Kidney tubule cell (primary cell): ENCODE data around the gene FOXRED1.
"Not testable (repeated sequence)": the region's sequence is repeated elsewhere in the genome, so short reads cannot be mapped to it uniquely, and the experiment has no call there.

Experiments used
- DNase-seq: peaks from one replicate; pipeline ENCODE4 v3.0.0-alpha.2; 2018; ENCODE audit warnings: low spot score

FOXRED1 gene

DNA sequence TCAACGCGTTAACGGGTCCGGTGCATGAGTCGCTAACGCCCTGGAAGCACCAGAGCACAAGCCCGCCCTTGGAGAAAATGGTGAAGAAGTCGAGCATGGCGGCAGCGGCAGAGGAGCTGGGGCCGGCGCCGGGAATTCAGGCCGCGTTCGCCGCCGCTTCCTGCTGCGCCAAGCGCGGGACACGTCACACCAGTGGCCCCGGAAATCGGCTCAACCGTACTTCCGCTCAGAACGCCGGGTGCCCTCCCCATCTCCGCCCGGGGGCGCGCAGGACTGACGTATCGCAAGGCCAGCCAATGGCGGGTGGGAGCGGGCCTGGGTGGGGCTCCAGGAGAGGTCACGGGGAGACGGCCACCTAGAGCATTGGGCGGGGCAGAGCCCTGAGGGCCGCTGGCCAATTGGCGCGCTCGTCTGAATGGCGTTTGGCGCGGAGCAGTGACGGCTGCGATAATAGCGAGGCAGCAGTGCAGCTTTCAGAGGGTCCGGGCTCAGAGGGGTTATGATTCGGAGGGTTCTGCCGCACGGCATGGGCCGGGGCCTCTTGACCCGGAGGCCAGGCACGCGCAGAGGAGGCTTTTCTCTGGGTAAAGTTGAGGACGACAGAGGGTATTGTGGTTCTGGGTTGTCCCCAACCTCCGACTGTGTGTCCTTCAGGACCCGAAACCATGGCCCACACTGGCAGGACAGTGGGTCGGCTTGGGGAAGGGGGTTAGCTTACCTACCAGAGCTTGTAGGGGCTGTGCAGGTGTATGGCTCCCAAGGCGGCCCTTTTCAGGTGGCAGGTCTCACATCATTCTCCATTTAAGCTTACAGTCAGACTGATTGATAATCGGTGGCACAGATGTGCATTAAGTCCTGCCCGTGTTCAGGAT is at the start of gene FOXRED1, which contains the start of gene SRPRA:
Gene FOXRED1, plus strand, starts transcription at position 447 of the 872 bp plus-strand sequence. Its CDS starts 53 bp downstream, at position 500.
Gene SRPRA, minus strand, starts transcription at position 188 of the 872 bp plus-strand sequence. Its CDS starts 91 bp downstream, at position 97.
- DNase-seq: peak; percentile 99

DNA sequence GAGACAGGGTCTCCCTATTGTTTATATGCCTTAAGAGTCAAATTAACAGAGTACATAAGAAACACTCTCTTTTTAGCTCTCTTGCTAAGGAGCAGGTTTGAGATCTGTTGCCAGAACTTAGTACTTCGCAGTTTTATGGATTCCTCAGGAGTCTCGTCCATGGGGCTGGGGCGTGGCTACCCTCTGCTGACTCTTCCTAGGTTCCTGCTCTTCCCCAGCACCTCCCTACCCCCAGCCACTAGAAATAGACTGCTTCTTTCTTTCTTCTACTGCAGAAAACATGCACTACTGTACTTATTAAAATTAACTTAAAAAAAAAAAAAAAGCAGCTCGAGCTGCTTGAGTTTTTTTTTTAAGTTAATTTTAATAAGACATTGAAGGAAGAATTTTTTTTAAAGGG is 49.4 kb upstream of the FOXRED1 start:
- no peak for DNase-seq

DNA sequence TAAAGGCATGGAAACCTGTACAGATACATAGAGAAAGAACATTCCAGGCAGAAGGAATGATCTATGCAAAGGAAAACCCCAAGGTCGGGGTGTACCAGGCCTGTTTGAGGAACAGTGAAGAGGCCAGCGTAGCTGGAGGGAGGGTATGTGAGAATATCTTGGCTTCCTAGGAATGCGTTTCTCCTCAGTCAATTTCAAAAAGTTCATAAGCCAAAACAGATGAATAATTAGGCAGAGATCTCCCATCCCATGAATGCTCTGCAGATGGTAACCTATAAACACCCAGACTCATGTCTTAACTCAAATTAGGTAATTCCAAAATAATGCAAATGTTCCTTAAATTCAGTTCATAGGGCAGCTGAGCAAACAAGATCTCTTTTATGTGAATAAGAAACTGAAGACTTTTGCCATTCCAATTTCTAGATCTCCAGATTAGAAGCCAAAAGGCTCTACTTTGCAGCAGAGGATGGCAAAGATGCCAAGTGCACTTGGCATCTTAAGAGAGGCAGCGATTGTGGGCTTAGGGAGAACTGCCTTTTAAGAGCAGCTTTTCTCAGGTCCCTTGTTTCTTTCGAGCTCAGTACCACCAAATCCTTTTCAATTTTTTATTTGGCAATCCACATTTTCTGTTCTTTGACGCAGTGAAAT is 44.2 kb upstream of the FOXRED1 start:
- DNase-seq: no peak

DNA sequence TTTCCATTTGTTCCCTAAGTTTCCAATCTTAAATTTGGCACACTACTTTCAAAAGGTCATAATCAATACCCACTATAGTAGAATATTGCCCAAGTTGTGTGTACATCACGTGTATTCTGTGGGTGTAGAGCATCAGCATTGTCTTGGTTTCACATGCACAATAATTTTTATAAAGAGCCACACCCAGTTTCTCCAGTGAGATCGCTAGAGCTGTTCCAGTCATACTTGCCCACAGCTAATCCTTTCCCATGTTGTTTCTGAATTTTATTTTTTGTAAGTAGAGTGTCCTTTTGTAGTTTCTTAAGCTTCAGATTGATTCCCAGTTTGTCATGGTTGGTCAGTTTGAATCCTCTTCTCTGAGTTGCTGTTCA is 43.7 kb upstream of the FOXRED1 start:
- DNase-seq: no peak

DNA sequence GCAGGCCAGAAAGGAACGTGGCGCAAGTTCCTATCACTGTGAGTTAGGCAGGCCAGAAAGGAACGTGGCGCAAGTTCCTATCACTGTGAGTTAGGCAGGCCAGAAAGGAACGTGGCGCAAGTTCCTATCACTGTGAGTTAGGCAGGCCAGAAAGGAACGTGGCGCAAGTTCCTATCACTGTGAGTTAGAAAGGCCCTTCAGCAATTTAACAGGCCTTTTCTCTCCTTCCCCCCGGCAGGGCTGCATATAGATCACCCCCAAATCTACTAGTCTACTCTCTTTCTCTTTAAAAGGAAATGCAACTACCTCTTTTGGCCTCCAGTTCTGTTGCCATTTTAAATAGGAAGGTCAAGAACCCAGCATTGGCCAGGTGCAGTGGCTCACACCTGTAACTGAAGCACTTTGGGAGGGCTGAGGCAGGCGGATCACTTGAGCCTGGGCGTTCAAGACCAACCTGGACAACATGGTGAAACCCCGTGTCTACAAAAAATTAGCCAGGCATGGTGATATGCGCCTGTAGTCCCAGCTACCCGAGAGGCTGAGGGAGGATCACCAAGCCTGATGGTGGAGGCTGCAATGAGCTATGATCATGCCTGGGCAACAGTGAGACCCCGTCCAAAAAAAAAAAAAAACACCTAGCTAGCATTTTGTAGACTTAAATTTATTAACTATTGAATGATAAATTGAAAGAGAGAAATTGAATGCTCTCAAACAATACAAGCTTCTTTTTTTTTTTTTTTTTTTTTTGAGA is 42.4 kb upstream of the FOXRED1 start:
- DNase-seq: no peak

DNA sequence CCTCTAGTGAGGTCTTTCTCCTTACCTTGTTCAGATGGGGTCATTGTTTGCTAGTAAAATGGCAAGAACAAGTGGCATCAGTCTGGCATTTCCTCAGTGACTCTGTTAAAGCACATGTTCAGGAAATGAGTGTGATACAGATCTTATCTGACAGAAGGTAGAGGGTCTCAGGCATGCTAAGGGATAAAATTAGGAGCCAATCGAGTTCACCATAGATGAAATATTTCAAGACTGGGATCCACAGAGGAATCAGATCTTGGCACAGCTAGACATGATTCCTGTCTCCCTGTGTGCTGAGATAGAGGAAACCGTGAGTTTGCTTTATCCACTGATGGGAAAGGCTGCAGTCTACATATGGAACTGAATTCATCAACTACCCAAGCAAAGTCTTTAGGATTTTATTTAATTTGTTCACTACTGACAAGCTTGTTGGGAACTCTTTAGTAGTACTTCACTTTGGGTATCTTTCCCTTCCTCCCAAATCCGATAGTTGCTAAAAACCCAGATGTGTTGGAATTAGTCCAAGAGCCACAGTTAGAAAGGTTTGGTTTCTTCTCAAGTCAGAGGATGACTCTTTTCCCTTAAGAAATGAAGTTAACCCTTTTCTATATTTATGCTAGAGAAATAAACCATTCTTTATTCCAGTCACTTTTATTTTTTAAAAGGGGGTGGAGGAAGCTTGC is 39.0 kb upstream of the FOXRED1 start:
- no peak for DNase-seq

DNA sequence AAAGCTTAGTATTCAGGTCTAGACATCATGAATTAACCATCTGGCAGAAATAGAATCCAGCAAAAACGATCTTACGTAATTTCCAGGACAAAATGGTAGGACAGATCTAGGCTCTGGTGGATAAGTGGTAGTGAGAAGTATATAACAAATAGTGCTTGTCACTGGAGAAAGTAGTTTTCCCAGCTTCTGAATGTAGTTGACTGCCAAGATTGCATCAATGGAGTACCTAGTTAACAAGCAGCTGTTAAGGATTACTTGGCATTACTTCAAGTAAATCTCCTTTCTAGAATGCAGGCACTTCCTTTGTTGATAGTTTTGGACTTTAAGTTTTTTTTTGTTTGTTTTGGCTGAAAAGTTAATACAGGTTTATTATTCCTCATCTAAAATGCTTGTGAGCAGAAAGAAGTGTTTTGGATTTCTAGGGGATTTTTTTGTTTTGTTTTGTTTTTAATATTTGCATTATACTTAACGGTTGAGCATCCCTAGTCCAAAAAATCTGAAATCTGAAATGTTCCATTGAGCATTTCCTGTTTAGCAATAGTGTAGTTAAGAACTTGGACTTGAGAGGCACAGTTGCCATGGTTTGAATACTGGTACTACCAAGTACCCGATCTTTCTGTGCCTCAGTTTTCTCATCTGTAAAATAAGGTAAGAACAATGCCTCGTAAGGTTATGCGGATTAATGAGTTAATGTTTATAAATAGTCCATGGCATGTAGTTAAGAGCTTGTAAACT is 37.1 kb upstream of the FOXRED1 start:
- no peak for DNase-seq

DNA sequence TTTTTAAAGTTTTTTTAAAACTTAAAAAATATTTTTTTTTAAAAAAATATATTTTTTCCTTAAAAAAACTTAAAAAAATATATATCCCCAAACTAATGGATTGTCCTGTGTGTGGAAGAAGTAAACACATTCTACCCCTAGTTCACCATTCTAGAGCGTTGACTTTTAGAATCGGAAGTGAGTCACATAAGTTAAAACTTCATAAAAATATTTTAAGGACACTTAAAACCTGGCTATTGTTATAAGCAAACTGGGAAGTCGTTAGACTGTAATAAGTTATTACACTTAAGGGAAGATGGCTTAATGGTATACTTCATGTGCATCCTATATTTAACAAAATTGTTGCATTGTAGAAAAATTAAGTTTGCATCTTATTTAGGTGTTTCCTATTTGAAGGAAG is 36.3 kb upstream of the FOXRED1 start:
- no peak for DNase-seq

DNA sequence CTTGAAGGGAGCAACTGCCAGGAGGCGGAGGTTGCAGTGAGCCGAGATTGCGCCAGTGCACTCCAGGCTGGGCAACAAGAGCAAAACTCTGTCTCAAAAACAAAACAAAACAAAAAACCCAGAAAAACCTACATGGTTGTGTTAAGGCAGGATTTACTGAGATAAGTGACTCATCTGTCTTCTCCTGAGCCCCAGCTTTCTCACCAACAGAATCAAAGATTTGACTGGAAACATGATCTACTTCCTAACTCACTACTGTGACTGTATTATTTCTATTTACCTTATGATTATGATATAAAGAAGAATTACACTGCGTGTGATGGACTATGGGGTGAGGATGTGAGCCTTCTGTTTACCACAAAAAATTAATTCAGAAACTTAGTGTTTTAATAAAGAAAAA is 35.6 kb upstream of the FOXRED1 start:
- no peak for DNase-seq

DNA sequence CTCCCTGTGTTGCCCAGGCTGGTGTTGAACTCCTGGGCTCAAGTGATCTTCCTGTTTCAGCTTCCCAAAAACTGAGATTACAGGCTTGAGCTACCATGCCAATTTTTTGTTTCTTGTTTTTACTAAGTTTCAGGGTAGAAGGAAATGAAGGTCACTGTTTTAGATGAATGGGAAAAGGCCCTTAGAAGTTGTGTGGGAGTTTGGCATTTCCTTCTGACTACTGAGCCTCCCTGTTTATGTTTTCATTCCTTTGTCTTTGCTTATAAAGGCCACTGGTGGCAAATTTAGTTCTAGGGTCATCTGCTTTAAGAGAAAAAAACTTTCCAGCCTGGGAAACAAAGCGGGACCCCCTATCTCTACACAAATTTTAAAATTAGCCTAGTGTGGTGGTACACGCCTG is 22.3 kb upstream of the FOXRED1 start:
- no peak for DNase-seq

DNA sequence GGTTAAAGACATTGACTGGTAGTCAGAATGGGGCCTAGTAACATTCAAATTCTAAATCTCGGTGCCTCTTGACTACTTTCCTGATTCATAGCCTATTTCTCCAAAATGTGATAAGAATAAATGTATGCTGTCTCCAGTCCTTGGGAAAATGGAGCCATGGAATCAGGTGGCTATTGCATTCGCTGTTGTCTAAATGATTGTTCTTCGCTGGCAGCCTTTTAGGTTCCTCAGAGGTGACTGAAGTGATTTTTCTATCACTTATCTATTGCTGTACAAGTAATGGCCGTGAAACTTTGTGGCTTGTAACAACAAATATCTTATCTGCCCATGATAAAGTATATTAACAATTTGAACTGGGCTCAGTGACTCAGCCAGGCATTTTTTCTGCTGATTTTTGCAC is 15.7 kb upstream of the FOXRED1 start:
- no peak for DNase-seq

DNA sequence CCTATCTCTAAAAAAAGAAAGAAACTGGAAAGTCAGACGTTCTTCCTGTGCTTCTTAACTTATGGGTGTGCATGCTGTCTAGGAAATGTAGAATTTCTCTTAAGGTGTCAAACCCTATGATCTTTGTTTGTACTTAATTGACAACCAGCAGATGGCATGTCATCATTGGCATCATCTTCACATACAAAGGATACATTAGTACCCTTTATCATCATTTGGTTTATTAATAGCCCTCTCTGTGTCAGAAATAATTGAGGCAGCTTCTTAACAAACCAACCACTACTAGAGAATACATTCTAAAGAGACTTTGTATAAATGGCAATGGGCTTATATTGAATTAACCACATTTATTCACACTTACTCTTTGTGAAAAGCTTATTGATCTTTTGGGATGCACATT is 14.1 kb upstream of the FOXRED1 start:
- DNase-seq: no peak

DNA sequence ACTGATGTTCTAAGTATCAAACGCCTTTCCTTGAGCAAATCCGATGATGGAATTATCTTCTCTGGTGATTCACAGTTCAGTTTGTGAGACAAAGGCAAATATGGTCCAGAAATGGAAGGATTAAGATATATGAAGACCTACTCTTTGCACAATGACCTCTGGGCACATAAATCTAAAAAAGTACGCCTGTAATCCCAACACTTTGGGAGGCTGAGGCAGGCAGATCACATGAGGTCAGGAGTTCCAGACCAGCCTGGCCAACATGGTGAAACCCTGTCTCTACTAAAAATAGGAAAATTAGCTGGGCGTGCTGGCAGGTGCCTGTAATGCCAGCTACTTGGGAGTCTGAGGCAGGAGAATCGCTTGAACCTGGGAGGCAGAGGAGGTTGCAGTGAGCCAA is 13.4 kb upstream of the FOXRED1 start:
- not testable (repeated sequence) for DNase-seq

DNA sequence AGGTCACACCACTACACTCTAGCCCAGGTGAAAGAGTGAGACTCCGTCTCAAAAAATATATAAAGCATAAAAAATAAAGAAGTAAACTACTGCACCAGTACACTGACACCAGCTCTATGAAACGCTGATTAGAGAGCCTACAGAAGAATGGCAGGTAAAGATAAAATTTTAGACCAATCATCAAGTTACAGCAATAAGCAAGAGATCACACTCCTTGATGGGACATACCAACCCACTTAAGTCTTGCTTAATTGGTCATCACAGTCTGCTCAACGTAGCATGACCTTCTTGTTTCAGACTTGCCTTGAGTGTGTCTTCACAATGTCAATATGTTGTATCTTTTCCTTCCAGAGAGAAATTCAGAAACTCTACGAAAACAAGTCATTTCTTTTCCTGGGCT is 12.7 kb upstream of the FOXRED1 start:
- DNase-seq: no peak

DNA sequence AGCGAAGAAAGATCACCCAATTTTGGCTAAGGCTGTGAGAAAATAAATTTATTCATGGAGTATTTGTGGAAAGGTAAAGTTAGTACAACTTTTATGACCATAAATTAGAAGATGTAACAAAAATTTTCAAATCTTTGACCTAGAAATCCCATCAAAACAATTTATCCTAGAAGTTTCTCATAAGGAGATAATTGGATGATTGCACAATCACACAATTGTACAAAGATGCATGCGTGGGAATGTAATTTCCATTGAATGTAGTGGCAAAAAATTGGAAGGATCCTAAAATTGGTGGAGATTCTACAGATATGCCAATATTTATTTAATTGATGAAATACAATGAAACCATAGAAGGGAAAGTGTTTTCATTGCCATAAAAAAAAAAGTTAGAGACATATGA is 11.8 kb upstream of the FOXRED1 start:
- DNase-seq: no peak

DNA sequence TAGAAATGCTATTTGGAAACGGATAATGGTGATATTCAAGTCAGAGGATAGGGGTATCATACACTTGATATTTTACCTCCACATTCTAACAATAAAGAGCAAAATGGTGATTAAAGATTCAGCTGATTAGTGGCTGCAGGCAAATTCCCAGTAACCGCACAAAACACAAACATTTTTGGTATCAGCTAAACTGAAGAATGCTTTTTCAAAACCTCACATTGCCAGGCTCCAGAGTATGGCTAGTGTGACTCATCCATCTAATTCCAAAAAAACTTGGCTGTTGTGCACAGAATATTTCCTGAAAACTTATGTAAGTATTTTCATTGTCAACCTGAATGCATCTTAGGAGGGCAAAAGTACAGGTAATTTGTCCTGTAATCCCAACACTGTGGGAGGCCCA is 11.2 kb upstream of the FOXRED1 start:
- DNase-seq: no peak

DNA sequence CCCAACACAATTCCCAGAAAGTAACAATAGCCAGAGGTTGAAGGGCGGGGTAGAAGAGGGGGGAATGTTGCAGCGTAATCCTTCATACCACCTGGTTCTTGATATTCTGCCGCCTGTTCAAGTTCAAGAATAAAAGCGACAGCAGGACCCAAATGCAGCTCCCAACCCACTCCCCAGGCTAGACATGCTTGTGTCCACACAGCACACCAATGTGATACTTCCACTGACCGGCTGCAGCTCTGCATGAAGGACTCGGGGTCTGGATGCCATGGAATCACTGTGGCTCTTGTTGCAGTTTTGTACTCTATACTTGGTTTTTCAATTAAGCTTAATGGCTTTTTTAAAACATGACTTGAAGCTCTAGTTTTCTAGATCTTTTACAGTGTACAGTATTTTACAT is 6.7 kb upstream of the FOXRED1 start:
- no peak for DNase-seq

DNA sequence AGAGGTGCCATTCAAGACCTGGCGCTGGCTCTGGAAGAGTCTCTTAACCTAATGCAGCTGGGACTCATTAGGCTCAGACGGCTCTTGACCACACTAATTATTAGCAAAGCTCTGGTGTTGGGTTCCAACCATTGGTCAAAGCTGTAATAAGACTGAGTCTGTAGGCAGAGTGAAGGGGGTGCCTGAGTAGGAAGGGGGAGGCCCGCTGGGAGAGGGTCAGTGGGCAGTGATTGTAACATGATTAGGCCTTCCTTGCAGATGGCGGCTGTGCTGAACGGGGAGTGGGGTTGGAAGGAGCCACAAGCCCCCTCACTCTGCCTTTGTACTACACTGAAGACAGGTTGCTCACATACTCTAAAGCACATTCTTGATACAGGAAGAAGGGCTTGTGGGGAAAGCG is 5.5 kb upstream of the FOXRED1 start:
- DNase-seq: no peak

DNA sequence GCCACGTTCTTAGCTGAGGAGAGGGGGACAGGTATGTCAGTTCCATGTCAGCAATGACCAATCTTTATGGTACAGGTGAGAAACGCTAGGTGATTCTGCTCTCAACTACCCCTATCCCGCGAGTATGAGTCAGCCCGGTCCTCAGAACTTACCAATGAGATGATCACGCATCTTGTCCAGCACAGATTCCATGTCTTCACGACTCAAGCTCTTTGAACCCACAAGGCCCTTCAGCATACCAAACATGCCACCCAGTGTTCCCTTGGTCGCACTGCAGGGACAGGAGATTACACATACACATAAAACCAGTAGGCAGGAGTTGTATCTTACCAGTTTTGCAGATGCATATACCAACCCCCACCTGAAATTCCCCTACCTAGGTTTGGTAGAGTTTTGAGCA is 3.1 kb upstream of the FOXRED1 start:
- DNase-seq: peak; percentile 44

DNA sequence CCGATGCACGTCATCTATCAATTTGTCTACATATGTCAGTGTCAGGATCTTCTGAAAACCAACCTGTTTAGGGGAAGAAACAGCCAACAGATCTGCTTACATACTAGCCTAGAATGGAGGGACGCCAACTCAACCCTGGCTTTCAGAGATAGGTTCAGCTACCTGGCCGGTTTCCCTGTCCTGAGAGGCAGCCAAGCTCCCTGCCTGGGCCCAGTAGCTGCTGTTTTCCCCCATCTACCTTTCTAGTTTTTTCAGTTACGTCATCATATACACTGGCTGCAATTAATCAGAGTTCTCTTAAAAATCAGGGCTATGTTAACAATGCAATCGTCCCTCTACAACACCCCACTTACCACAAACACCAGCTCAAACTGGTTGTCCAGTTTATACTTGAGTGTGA is 1.3 kb upstream of the FOXRED1 start:
- DNase-seq: no peak

DNA sequence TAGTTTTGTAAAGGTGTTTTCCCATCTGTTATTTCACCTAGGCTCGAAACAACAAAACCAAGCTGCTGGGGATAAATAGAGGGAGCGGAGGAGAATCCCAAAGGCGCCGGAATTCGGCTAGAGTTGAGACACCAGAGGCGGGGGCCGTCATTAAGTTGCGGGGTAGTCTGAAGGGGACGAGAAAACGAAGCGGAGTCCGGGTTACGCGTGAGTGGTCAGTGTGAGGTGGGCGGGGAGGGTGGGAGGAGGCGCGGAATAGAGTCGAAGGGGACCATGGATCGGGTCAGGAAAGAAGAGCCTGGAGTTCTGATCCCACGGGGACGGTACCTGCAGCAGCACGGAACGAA is 620 bp upstream of the FOXRED1 start:
- DNase-seq: no peak

DNA sequence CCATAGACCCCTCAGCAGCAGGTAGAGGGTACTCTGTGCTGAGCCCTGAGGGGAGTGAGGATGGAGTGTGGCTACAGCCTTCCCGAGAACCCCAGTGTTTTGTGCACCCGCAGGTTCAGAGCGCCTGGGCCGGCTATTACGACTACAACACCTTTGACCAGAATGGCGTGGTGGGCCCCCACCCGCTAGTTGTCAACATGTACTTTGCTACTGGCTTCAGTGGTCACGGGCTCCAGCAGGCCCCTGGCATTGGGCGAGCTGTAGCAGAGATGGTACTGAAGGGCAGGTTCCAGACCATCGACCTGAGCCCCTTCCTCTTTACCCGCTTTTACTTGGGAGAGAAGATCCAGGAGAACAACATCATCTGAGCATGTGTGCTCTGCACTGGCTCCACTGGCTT is 8.4 kb downstream of the FOXRED1 start:
- no peak for DNase-seq
